Anterior cingulate cortex (tissue), 58 donors: Measurements from ENCODE around the gene CSGALNACT2.

Experiments
- DNase-seq, 58 donors: peaks; one replicate each; lab custom pipeline; 2025; lab: John Stamatoyannopoulos, UW

CSGALNACT2 gene

GRCh38 chr10:43199088-43199683, 60.9 kb downstream of the CSGALNACT2 start:
- no peak for DNase-seq

- no peak for DNase-seq
Measured at GRCh38 chr10:43199684-43200537, 61.7 kb downstream of the CSGALNACT2 start.

DNA sequence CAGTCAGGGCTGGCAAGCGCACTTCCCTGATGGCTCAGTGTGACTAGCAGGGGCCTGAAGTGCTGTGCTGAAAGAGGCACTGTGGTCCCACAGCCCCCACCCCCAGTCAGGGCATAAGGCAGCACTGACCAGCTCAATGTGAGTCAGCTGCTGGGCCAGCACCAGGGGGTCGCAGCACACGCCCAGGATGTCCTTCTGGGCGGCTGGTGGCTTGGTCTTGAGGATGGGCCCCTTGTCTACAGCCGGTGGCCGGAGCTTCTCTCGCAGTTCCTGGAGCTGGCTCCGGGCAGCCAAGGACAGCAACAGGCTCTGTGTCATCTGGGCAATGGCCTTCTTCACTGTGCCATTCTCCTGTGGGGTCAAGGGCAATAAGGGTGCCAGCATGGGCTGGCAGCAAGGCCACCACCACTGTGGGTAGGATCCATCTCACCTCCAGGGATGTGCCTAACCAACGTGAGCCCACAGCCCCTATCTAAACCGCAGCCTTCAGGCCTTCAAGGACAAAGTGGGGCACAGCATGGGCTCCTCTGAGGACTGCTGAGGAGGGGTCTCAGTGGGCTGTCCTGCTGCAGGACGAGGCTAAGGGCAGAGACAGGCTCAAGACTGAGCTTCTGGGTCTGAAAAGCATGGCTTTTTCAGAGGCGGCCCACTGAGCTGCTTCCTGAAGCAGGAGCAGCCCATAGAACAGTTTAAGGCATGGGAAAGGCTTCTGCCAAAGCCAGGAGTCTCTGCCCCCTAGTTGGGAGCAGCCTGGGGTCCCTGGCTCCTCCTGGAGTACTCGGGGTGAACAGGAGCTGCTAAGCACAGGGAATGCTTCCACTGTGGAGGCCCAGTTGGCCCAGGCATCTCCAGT, 62.5 kb downstream of the CSGALNACT2 start:
- no peak for DNase-seq

GRCh38 chr10:43201545-43202131, 63.4 kb downstream of the CSGALNACT2 start:
- DNase-seq = no peak

GRCh38 chr10:43202224-43202656, 64.0 kb downstream of the CSGALNACT2 start:
- no peak for DNase-seq

GRCh38 chr10:43202657-43203447, 64.6 kb downstream of the CSGALNACT2 start:
- peak in 1 of 58 donors; percentile 71 for DNase-seq

GRCh38 chr10:43203448-43204041, 65.3 kb downstream of the CSGALNACT2 start:
- DNase-seq = no peak

DNA sequence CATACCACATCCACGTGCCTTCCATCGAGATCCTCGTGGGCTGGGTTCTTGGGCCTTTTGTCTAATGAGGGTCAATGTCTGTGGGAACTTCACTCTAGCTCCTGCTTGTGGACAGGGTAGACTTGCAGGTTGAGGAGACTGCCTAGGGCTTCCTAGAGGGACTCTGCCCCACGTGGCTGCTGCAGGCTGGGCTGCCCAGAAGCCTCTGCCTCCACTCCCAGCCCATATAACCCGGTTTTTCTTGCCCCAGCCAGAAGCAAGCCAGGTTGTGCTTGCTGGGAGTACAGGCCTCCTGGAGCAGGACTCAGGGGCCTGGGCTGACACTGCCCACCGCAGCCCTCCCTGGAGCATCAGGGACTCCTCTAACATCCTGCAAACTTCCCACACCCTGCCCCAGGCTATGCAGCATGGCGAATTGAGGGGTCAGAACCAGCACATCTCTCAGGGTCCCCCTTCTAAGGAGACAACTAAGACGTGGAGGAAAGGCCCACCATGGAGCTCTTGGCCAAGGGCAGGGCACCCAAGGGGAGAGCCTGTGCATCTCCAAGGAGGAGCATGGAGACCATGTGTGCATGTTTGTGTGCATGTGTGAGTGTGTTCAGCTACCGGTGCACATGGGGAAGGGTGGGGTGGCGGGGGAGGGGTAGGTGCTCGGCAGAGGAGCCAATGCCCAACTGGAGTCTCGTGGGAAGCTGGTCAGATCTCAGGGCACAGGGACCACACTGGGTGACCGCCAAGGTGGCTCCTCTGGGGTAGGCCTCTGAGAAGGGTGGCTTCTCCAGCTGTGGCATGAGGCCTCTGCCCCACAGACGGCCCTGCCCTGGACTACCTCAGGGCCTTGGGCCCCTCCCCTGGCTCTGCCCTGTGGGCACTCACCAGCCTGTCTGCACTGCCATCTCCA, 66.0 kb downstream of the CSGALNACT2 start:
- no peak for DNase-seq

DNA sequence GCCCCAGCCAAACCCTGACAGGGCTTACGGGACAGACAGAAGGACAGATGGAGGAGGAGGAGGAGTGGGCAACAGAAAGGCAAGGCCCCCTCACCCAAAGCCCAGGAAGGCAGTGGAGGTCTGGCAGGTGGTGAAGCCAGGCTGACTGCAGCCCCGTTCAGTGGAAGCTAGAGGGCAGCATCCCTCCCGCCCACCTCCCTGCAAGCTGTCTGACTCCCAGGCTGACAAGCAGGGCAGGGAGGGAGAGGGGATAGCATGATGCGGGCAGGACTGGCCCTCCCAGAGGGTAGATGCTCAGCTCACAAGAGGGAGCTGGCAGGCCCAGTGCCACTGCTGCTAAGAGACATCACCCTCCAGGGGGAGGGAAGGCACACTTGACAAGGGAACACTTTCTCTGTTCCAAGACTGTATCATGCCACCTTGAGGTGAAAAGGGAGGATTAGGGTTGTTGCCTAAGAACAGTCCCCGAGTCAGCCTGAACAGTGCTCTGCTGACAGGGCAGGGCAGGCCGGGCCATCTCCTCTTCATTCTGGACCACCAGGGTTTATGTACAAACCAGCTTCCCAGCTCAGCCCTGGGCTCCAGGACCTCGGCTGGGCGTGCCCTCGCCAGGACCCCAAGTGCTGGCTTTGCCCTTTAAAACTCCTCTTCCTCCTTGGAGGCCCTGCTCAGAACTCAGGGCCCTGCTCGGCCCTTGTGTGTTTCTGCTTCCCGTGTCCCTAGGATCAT, 66.9 kb downstream of the CSGALNACT2 start:
- peak in 33 of 58 donors; percentile 24 to 83 (median 40) for DNase-seq

DNA sequence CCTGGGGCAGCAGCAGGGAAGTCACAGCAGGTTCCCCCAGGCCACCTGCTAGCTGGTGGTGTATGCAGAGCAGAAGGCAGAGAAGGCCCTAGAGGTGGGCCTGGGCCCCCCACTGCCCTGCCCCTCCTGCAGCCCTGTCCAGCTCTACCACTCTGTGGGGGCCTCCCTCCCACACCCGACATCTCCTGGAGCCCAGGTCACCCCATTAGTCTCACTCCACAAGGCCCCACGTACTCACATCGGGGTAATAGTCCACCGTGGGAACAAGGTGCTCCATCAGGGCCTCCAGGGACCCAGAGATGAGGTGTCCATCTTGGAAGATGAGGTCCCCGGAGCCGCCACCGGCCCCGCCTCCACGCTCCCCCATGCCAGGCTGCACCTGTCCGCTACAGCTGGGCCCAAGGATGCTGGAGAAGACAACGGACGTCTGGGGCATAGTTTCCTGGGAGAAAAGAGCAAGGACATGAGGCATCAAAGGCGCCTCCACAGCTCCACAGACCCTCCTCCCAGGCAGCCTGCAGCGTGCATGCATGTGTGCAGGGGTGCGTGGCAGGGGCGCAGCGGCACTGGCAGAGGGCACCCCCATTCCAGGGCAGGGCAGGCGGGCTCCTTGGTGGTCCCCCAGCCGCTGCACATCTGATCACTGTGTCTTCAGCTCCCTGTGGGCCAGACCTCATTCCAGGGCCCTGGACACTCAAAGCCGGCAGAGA, 67.6 kb downstream of the CSGALNACT2 start:
- no peak for DNase-seq

GRCh38 chr10:43206391-43207235, 68.4 kb downstream of the CSGALNACT2 start:
- no peak for DNase-seq

GRCh38 chr10:43208147-43209073, 70.2 kb downstream of the CSGALNACT2 start:
- no peak for DNase-seq

DNA sequence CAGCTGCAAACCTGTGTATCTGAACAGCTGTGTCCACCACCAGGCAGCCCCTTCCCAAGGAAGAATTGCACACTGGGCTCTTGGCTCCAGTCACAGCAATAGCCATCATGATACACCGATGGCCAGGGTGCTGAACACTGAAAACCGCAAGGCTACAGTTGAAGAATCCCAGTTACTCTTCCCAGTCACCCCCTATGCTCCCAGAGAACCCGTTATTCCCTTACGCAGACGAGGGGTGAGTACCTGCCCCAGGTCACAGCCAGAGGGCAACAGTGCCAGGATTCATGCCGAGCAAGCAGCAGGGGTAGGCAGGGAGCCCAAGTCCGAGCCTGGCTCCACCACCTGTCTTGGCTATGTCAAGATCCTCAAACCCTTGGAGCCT, 70.8 kb downstream of the CSGALNACT2 start:
- DNase-seq = no peak

- no peak for DNase-seq
Measured at GRCh38 chr10:43209651-43210141, 71.5 kb downstream of the CSGALNACT2 start.

DNA sequence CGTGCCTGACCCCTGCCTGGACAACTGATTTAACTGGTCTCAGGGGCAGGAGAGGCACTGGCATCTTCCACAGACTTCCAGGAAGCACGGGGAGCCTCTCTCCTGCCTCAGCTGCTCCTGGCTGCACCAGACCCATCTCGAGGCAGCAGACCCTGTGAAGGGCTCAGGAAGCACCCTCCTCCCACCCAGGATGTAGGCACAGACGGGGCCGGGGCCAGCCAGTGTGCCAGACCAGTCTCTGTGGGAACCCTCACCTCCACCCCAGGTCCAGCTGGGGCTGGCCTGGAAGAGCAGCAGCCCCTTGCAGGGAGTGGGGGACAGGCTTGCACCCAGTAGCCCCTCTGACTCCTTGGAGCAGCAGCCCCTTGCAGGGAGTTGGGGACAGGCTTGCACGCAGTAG, 72.3 kb downstream of the CSGALNACT2 start:
- DNase-seq = no peak
